H1 (cell line): ENCODE measurements around the gene RIIAD1. TPM values are rescaled to one million over a fixed set of nuclear protein-coding genes. Genes with fewer than 3 reads are reported as not detected.
A peak's percentile ranks its signal among the peaks of the same experiment; 100 is the strongest.

Experiments used
- CTCF ChIA-PET: fragments of 300-600 bp; sonication (Branson Sonifier 250); formaldehyde crosslinking; loops from one replicate; lab custom pipeline; 2021; ENCODE audit not compliant: partially characterized antibody; lab: Charles Lee
- POLR2A ChIA-PET: fragments of 300-600 bp; sonication (Branson Sonifier 250); formaldehyde crosslinking; loops from one replicate; lab custom pipeline; 2021; ENCODE audit warnings: inconsistent platforms; ENCODE audit not compliant: partially characterized antibody; lab: Charles Lee
- DNase-seq, 2 experiments: peaks; one replicate each; pipeline versions ENCODE4 v3.0.0 to v3.0.0-alpha.2; 2010 to 2022; ENCODE audit warnings: low spot score in 2 of 2, low read depth in 1 of 2, mixed read lengths in 1 of 2
- FAIRE-seq: peaks from 2 replicates; lab custom pipeline; 2011; peaks lifted over from hg19 to GRCh38; lab: Jason Lieb, UNC
- H2AFZ ChIP-seq: 2 replicates; pipeline ENCODE4 v1.8.1; 2012; ENCODE audit warnings: low read length, inconsistent platforms
- H2AK5ac ChIP-seq: 2 replicates; pipeline ENCODE4 v1.6.1; 2013; ENCODE audit warnings: low read depth, low read length
- H2BK120ac ChIP-seq: replicated peaks from 2 replicates; pipeline ENCODE3; 2013; ENCODE audit warnings: low read depth, low read length, inconsistent platforms
- H2BK12ac ChIP-seq: 2 replicates; pipeline ENCODE4 v1.6.1; 2013; ENCODE audit warnings: low read depth, low read length
- H2BK15ac ChIP-seq: 2 replicates; pipeline ENCODE4 v1.6.1; 2013; ENCODE audit warnings: low read length
- H2BK20ac ChIP-seq: 2 replicates; pipeline ENCODE4 v1.6.1; 2013; ENCODE audit warnings: low read length
- H2BK5ac ChIP-seq: 2 replicates; pipeline ENCODE4 v1.6.1; 2013; ENCODE audit warnings: low read depth, low read length
- H3K14ac ChIP-seq: 2 replicates; pipeline ENCODE4 v1.6.1; 2013; ENCODE audit warnings: inconsistent platforms; ENCODE audit not compliant: insufficient read length
- H3K18ac ChIP-seq: 2 replicates; pipeline ENCODE4 v1.6.1; 2013; ENCODE audit warnings: low read length; ENCODE audit errors: extremely low read depth
- H3K23ac ChIP-seq: 2 replicates; pipeline ENCODE4 v1.6.1; 2013; ENCODE audit warnings: inconsistent platforms; ENCODE audit not compliant: insufficient read length
- H3K23me2 ChIP-seq: 2 replicates; pipeline ENCODE4 v1.6.1; 2013; ENCODE audit warnings: low read depth, low read length
- H3K27ac ChIP-seq: 2 replicates; pipeline ENCODE4 v1.6.1; 2011; ENCODE audit warnings: low read depth, low read length, inconsistent platforms
- H3K27me3 ChIP-seq, 4 experiments: replicated peaks in 1 of 4; 1 replicate in 1 of 4; 2 replicates in 3 of 4; pipeline versions ENCODE4 v1.6.1 to v1.8.1; 2011 to 2013; ENCODE audit warnings: low read length in 3 of 4, mild to moderate bottlenecking in 3 of 4, inconsistent platforms in 2 of 4, mixed read lengths in 2 of 4, moderate library complexity in 1 of 4; ENCODE audit not compliant: control insufficient read depth in 3 of 4, insufficient read depth in 3 of 4; ENCODE audit errors: extremely low read depth in 1 of 4
- H3K36me3 ChIP-seq, 4 experiments: 2 replicates each; pipeline versions ENCODE4 v1.6.1 to v1.8.1; 2011 to 2013; ENCODE audit warnings: mild to moderate bottlenecking in 4 of 4, low read length in 3 of 4, moderate library complexity in 2 of 4, control low read depth in 1 of 4, inconsistent platforms in 1 of 4; ENCODE audit not compliant: insufficient read depth in 4 of 4, control insufficient read depth in 2 of 4
- H3K4ac ChIP-seq: replicated peaks from 2 replicates; pipeline ENCODE3; 2013; ENCODE audit warnings: low read length, low read depth, mixed read lengths, inconsistent platforms; ENCODE audit not compliant: insufficient read length
- H3K4me1 ChIP-seq, 4 experiments: replicated peaks in 1 of 4; 1 replicate in 1 of 4; 2 replicates in 3 of 4; pipeline versions ENCODE4 v1.6.1 to v1.8.1; 2011 to 2013; ENCODE audit warnings: low read length in 3 of 4, inconsistent platforms in 2 of 4, mixed read lengths in 1 of 4; ENCODE audit not compliant: insufficient read depth in 4 of 4, control insufficient read depth in 3 of 4
- H3K4me2 ChIP-seq, 2 experiments: 2 replicates each; pipeline versions ENCODE4 v1.6.1 to v1.8.1; 2011 to 2013; ENCODE audit warnings: low read depth in 2 of 2, low read length in 2 of 2, control low read depth in 1 of 2, inconsistent platforms in 1 of 2, mild to moderate bottlenecking in 1 of 2; ENCODE audit not compliant: insufficient read depth in 1 of 2
- H3K4me3 ChIP-seq, 4 experiments: fragments of 200-600, 300-600 bp in 1 of 4; sonication (generic), shearing (Covaris generic), sonication (Bioruptor Twin) in 1 of 4; 2 replicates each; pipeline versions ENCODE4 v1.5.1 to v1.8.1; 2011 to 2016; ENCODE audit warnings: low read length in 4 of 4, low read depth in 3 of 4, control low read depth in 2 of 4, inconsistent platforms in 2 of 4, mild to moderate bottlenecking in 2 of 4, mixed read lengths in 1 of 4, moderate library complexity in 1 of 4; ENCODE audit not compliant: insufficient read depth in 2 of 4; ENCODE audit errors: extremely low read depth in 1 of 4
- H3K56ac ChIP-seq: replicated peaks from 2 replicates; pipeline ENCODE3; 2013; ENCODE audit warnings: low read depth, mild to moderate bottlenecking, mixed read lengths, low read length, inconsistent platforms; ENCODE audit not compliant: insufficient read length
- H3K79me1 ChIP-seq: 2 replicates; pipeline ENCODE4 v1.6.1; 2013; ENCODE audit warnings: low read depth, low read length, control low read depth
- H3K79me2 ChIP-seq, 2 experiments: 2 replicates each; pipeline versions ENCODE4 v1.6.1 to v1.8.1; 2012 to 2013; ENCODE audit warnings: low read length in 2 of 2, mild to moderate bottlenecking in 2 of 2, inconsistent platforms in 1 of 2; ENCODE audit not compliant: insufficient read depth in 2 of 2, control insufficient read depth in 1 of 2
- H3K9ac ChIP-seq, 4 experiments: replicated peaks in 1 of 4; 1 replicate in 1 of 4; 2 replicates in 3 of 4; pipeline versions ENCODE4 v1.6.1 to v1.8.1; 2011 to 2013; ENCODE audit warnings: low read depth in 3 of 4, low read length in 3 of 4, control low read depth in 2 of 4, mild to moderate bottlenecking in 2 of 4, moderate library complexity in 2 of 4, inconsistent platforms in 1 of 4; ENCODE audit errors: extremely low read depth in 1 of 4
- H3K9me3 ChIP-seq, 2 experiments: 2 replicates each; pipeline versions ENCODE4 v1.6.1 to v1.8.1; 2012 to 2013; ENCODE audit warnings: mild to moderate bottlenecking in 2 of 2, moderate library complexity in 2 of 2, control low read depth in 1 of 2, inconsistent platforms in 1 of 2, low read depth in 1 of 2, low read length in 1 of 2, mixed read lengths in 1 of 2; ENCODE audit not compliant: insufficient read depth in 2 of 2
- H4K20me1 ChIP-seq, 2 experiments: replicated peaks in 1 of 2; 2 replicates each; pipeline versions ENCODE3 to v1.8.1; 2011 to 2013; ENCODE audit warnings: inconsistent platforms in 2 of 2, low read length in 2 of 2, mild to moderate bottlenecking in 1 of 2; ENCODE audit not compliant: insufficient read depth in 2 of 2, control insufficient read depth in 1 of 2
- H4K5ac ChIP-seq: 2 replicates; pipeline ENCODE4 v1.6.1; 2013; ENCODE audit warnings: low read length, low read depth, mixed read lengths, inconsistent platforms; ENCODE audit not compliant: insufficient read length
- H4K8ac ChIP-seq: 2 replicates; pipeline ENCODE4 v1.8.0; 2013; ENCODE audit warnings: mild to moderate bottlenecking, moderate library complexity, low read length, inconsistent platforms; ENCODE audit not compliant: insufficient read depth; ENCODE audit errors: extremely low read depth
- H4K91ac ChIP-seq: replicated peaks from 2 replicates; pipeline ENCODE3; 2013; ENCODE audit warnings: low read length, mixed read lengths, inconsistent platforms; ENCODE audit not compliant: insufficient read length
- ASH2L ChIP-seq: fragments of 200-600, 300-600 bp; sonication (generic); IDR thresholded peaks from one replicate; pipeline ENCODE4 v1.7.1; 2017; ENCODE audit warnings: low read length
- CHD2 ChIP-seq: IDR thresholded peaks from 2 replicates; pipeline ENCODE4 v1.6.1; 2012; ENCODE audit warnings: low read length, improper control_type of control experiment
- CREB1 ChIP-seq: IDR thresholded peaks from 2 replicates; pipeline ENCODE4 v1.6.1; 2012; ENCODE audit warnings: inconsistent platforms
- EP300 ChIP-seq, 2 experiments: IDR thresholded peaks; 1 replicate in 1 of 2; 2 replicates in 1 of 2; pipeline ENCODE4 v1.6.1; 2011 to 2012; ENCODE audit warnings: low read depth in 2 of 2, low read length in 2 of 2, mild to moderate bottlenecking in 2 of 2, borderline replicate concordance in 1 of 2, inconsistent platforms in 1 of 2, moderate library complexity in 1 of 2
- FOSL1 ChIP-seq: IDR thresholded peaks from 2 replicates; pipeline ENCODE4 v1.6.1; 2011; ENCODE audit warnings: mild to moderate bottlenecking, low read depth, low read length, moderate library complexity; ENCODE audit not compliant: insufficient read depth
- KDM1A ChIP-seq: fragments of 200-600, 300-600 bp; sonication (generic); IDR thresholded peaks from 2 replicates; pipeline ENCODE4 v1.7.1; 2016; ENCODE audit warnings: mild to moderate bottlenecking, low read length, borderline replicate concordance
- RBBP5 ChIP-seq: IDR thresholded peaks from 2 replicates; pipeline ENCODE4 v1.7.1; 2012; ENCODE audit warnings: low read depth, mild to moderate bottlenecking, inconsistent platforms, low read length, moderate library complexity, borderline replicate concordance
- RFX5 ChIP-seq: IDR thresholded peaks from 2 replicates; pipeline ENCODE4 v1.6.1; 2011; ENCODE audit warnings: low read depth, low read length, improper control_type of control experiment, borderline replicate concordance
- TEAD4 ChIP-seq: IDR thresholded peaks from 2 replicates; pipeline ENCODE4 v1.6.1; 2012; ENCODE audit warnings: low read depth, low read length, inconsistent platforms, mixed read lengths
- WGBS, 2 experiments: shearing (Covaris generic) in 1 of 2; methylation state at CpG; one replicate each; pipeline versions ENCODE4 v1.1.6 to v1.1.7; 2013 to 2015; ENCODE audit warnings: low lambda C conversion rate in 2 of 2, mixed read lengths in 2 of 2, inconsistent platforms in 1 of 2, low coverage in 1 of 2, missing lambda C conversion rate in 1 of 2; ENCODE audit not compliant: insufficient replicate concordance in 2 of 2, insufficient coverage in 1 of 2, insufficient read length in 1 of 2; ENCODE audit errors: extremely low coverage in 1 of 2, missing lambda C conversion rate in 1 of 2; 5-methylcytosine and 5-hydroxymethylcytosine counted together
- polyA plus RNA-seq, 7 experiments: library from polyadenylated mRNA; depleted of rRNA in 3 of 7; stranded (reverse) in 5 of 7; unstranded in 2 of 7; fragments of >200 nt in 5 of 7; fragments of 200-250 nt in 2 of 7; gene quantifications; 1 replicate in 5 of 7; 2 replicates in 1 of 7; 4 replicates in 1 of 7; pipeline versions ENCODE4 v1.2.1 to v1.2.3, GENCODE V29; 2011 to 2013; ENCODE audit warnings: missing spikeins in 2 of 7, mixed read lengths in 2 of 7
- total RNA-seq: library from RNA; stranded (reverse); fragmentation: NEBNext Ultra II Directional; extraction: Animal tissue kit (Norgen Biotek cat#: 25700); gene quantifications from 2 replicates; pipeline ENCODE4 v1.2.1, GENCODE V29; 2021

The RIIAD1 gene
- total and polyA plus RNA-seq, 2 of the 8 experiments (the other 6 are each of a cell fraction or from before 2014, with no cell fraction given): not detected

GRCh38 chr1:151720554-151720953 lies 768 bp upstream of the RIIAD1 start:
- Histone ChIP-seq H3K4me2 (peak overlapping the region; percentile 57 to 60; a peak in 2 of 4 replicates), H2BK15ac (no peak overlapping the region), H2BK12ac (no peak overlapping the region), H3K56ac (no peak overlapping the region), H3K36me3 (no peaks in the 10 kb centered on the region), H2BK5ac (no peak overlapping the region), H3K14ac (no peak overlapping the region), H3K27ac (no peak overlapping the region), H2AFZ (0 out of 2 replicates have a peak overlapping the region, but pooled peaks have one; percentile 97), H3K23ac (no peak overlapping the region), H3K9ac (no peak overlapping the region), H2BK20ac (no peak overlapping the region), H4K5ac (no peak overlapping the region), H3K4me1 (peaks cover 2 to 12% (median 5%) of the 10 kb centered on the region in 4 experiments), H3K9me3 (no peaks in the 10 kb centered on the region), H3K79me2 (no peaks in the 10 kb centered on the region), H3K4me3 (peak overlapping the region in 1 of 4 experiments; percentile 85; a peak in 3 of 8 replicates), H3K79me1 (no peaks in the 10 kb centered on the region; the same call in 1 of the 2 replicates)
- 64% methylated on average over 5 of the region's 5 CpGs; no CpG with 5 or more reads in 1 of the 2 experiments for WGBS, 2 experiments
- FAIRE-seq (no peak), DNase-seq (no peak)
- TF ChIP-seq CREB1: no peak
- no peak for TF ChIP-seq RBBP5
- TF ChIP-seq CHD2: no peak
- no peak for TF ChIP-seq KDM1A
- no peak for TF ChIP-seq EP300 (IDR thresholded peaks at IDR 0.05; ENCODE audit: borderline replicate concordance in 1 of 2, low read depth in 2 of 2, low read length in 2 of 2)
- no peak for TF ChIP-seq RFX5
- TF ChIP-seq ASH2L: no peak
- TF ChIP-seq FOSL1: no peak
- TF ChIP-seq TEAD4: no peak
- TF ChIP-seq, all 59 proteins: peak for 0
- H4K8ac ChIP-seq: no peak overlapping the region
- no peak overlapping the region for H4K91ac ChIP-seq
- H4K20me1 ChIP-seq: peaks cover 0 to 1% of the 10 kb centered on the region in 2 experiments
- H3K4ac ChIP-seq: no peak overlapping the region
- no peak overlapping the region for H2BK120ac ChIP-seq
- CTCF ChIA-PET: interaction anchor here (0.6 to 1.9 kb wide), 9 partner anchors 12 to 422 kb away, joined by 3 to 10 read pairs (median 3); no protein-coding TSS in a partner anchor
- no peak overlapping the region for H3K18ac ChIP-seq
- peaks cover 6 to 34% (median 28%) of the 10 kb centered on the region in 4 experiments for H3K27me3 ChIP-seq
- H2AK5ac ChIP-seq: no peak overlapping the region
- peaks cover 11% of the 10 kb centered on the region; the same call in 1 of the 2 replicates for H3K23me2 ChIP-seq
- POLR2A ChIA-PET: interaction anchor here (1.2 to 1.8 kb wide), 4 partner anchors 13 to 180 kb away, joined by 3 to 6 read pairs (median 4); partner anchors contain the start of genes MRPL9 and TUFT1
